HFF-Myc (cell line): ENCODE results near the gene ENTPD8.

Source experiments
- DNase-seq: peaks from one replicate; pipeline ENCODE4 v3.0.0-alpha.2; 2011; ENCODE audit warnings: low read depth; ENCODE audit errors: extremely low read depth
- H3K4me3 ChIP-seq: replicated peaks from 2 replicates; pipeline ENCODE4 v1.5.1; 2011; ENCODE audit warnings: low read depth, mild to moderate bottlenecking, control low read depth, low read length
- TF ChIP-seq, protein P1 (sequence below): IDR thresholded peaks from 2 replicates; pipeline ENCODE4 v1.5.1; 2012; ENCODE audit warnings: mild to moderate bottlenecking, low read depth, low read length, control low read depth; ENCODE audit errors: missing control alignments

Gene ENTPD8

DNA sequence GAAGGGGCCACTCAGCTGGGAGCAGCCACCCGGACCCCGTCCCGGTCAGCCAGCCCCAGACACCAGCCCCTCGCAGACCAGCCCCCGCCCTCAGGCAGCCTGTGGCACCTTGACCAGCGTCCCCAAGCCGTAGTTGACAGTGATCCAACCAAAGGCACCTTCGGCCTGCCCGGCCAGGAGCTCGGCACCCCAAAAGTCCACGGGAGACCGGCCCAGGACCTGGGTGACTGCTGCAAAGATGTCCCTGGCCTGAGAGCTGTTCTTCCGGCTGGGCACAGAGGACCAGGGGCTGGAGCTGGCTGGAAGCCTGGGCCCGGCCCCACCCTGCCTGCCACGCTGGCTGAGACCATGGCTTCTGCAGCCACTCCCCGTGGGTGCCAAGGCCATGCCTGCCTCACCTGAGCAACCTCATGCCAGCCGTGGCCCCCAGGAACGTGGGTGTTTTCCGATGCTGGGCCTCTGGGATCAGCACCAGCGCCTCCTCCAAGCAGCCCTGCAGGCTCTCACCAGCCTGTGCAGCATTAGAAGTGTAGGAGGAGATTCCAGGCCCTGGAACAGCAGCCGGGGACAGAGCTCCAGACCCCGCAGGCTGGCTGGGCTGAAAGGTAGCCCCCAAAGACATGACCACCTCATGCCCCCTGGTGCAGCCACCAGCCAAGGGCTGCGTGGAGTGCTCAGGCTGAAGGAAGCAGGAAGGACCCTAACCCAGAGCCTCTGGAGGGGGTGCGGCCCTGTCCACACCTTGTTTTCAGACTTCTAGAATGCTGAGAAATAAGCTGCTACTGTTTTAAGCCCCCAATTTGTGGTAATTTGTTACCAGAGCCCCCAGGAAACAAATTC, 4.2 kb downstream of the ENTPD8 start:
- DNase-seq, result no peak
- TF ChIP-seq, protein P1, sequence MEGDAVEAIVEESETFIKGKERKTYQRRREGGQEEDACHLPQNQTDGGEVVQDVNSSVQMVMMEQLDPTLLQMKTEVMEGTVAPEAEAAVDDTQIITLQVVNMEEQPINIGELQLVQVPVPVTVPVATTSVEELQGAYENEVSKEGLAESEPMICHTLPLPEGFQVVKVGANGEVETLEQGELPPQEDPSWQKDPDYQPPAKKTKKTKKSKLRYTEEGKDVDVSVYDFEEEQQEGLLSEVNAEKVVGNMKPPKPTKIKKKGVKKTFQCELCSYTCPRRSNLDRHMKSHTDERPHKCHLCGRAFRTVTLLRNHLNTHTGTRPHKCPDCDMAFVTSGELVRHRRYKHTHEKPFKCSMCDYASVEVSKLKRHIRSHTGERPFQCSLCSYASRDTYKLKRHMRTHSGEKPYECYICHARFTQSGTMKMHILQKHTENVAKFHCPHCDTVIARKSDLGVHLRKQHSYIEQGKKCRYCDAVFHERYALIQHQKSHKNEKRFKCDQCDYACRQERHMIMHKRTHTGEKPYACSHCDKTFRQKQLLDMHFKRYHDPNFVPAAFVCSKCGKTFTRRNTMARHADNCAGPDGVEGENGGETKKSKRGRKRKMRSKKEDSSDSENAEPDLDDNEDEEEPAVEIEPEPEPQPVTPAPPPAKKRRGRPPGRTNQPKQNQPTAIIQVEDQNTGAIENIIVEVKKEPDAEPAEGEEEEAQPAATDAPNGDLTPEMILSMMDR, result no peak

DNA sequence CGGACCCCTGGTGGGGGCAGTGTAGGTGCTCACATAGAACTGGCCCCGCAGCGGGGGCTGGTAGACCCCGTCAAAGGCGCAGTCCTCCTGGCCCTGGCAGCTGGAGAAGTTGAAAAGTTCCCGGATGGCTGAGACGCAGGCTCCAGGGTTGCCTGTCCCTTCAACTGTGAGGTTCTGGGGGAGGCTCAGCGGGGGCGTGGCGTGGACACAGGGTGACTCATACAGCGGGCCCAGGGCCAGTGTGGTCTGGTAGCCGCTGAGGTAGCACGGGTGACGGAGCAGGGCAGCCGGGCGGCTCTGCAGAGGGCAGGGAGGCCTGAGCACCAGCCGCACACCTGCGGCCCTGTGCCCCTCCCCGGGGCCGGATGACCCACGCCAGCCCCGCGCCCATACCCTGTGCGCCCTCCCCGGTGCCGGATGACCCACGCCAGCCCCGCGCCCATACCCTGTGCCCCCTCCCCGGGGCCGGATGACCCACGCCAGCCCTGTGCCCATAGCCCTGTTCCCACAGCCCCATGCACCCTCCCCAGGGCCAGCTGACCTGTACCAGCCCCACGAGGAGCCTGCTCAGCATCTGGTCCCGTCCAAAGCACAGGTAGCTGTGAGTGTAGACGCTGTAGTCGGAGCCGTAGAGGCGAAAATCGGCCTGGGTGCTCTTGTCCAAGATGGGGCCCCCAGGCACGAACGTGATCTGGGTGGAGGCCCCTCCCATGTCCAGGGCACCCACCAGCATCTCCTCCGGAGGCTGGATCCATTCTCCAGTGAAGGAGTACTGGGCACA, 5.0 kb downstream of the ENTPD8 start:
- DNase-seq, result no peak
- TF ChIP-seq, protein P1, result no peak
- no peak overlapping the region for H3K4me3 ChIP-seq

More for the DNA sequence above, 4.2 kb downstream of the ENTPD8 start:
- no peak overlapping the region for H3K4me3 ChIP-seq

- no peak for DNase-seq
- no peak overlapping the region for H3K4me3 ChIP-seq
- TF ChIP-seq, protein P1, result no peak
Observed at GRCh38 chr9:137435381-137435891, 5.7 kb downstream of the ENTPD8 start.

DNA sequence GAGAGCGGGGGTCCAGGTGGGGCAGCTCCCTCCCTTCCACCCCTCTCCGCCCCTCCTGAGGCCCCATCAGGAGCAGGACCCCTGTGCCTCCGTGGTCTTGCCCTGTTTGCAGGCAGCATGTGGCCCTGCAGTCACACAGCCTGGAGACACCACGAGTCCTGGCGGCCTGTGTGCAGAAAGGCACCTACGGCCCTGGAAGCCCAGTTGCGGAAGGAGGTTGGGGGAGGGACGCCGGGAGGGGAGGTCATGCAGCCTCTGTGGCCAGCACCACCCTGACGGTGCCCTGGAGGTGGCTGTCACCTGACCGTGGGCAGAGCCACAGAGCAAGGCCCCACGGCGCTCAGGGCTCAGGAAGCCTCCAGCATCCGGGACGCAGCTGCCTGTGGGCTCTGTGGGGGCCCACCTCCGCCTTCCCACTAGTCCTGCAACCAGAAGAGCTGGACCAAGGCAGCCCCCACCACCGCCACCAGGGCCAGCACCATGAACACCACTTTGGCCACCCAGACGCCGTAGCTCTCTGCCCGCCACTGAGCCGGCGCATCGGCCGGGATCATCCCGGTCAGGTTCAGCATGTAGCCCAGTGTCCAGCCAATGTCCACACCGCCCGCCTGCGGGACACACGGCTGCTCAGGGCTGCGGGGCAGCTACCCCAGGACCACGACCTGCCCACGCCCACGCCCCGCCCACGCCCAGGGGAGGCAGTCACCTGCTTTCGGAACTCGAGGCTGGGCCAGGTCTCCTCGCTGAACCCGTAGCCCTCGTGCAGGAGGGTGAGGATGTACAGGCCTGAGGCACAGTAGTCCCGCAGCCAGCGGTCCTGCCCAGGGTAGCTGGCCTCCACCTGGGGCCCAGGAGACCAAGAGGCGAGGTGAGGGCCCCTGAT, 6.4 kb downstream of the ENTPD8 start:
- TF ChIP-seq, protein P1, result no peak
- DNase-seq, result no peak
- no peak overlapping the region for H3K4me3 ChIP-seq

GRCh38 chr9:137433916-137434431, 7.2 kb downstream of the ENTPD8 start:
- H3K4me3 ChIP-seq, result no peak overlapping the region
- no peak for DNase-seq
- TF ChIP-seq, protein P1, result no peak

DNA sequence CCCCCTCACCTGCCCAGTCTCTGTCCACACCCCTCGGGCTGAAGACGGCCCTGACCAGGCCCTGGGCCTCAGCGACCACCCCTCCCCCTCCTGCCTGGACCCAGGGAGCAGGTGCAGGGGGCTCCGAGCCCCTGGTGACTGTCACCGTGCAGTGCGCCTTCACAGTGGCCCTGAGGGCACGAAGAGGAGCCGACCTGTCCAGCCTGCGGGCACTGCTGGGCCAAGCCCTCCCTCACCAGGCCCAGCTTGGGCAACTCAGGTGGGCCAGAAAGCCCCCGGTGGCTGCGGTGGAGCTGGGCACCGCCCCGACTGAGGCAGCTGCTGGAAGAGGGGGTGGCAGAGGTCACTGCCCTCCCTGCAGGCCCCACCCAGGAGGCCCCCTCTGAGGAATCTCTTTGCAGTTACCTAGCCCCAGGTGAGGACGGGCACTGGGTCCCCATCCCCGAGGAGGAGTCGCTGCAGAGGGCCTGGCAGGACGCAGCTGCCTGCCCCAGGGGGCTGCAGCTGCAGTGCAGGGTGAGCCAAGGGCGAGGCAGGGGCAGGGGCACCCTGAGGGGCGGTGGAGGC, 7.7 kb downstream of the ENTPD8 start:
- H3K4me3 ChIP-seq, result no peak overlapping the region
- TF ChIP-seq, protein P1, result no peak
- no peak for DNase-seq
